ENCODE results near the gene WDR35.

DNA sequence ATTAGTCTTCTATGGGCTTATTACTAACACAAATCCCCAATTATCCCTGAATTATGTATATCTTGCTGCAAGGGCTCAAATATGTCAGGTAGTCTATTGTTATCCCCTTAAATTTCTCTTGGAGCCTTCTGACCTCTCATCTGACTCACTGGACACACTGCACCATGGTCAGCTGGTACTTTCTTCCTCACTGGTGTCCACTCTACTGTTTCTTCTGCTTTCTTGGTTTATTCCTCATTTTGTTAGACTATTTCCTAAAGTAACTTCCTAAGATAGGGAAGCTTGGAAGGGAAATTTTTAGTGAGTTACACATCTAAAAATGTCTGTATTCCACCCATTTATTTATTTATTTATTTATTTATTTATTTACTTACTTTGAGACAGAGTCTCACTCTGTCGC is 26.5 kb downstream of the WDR35 start:
- TF ChIP-seq, protein P1, sequence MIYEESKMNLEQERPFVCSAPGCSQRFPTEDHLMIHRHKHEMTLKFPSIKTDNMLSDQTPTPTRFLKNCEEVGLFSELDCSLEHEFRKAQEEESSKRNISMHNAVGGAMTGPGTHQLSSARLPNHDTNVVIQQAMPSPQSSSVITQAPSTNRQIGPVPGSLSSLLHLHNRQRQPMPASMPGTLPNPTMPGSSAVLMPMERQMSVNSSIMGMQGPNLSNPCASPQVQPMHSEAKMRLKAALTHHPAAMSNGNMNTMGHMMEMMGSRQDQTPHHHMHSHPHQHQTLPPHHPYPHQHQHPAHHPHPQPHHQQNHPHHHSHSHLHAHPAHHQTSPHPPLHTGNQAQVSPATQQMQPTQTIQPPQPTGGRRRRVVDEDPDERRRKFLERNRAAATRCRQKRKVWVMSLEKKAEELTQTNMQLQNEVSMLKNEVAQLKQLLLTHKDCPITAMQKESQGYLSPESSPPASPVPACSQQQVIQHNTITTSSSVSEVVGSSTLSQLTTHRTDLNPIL (CRISPR knock-in tag; IDR thresholded peaks at IDR 0.05; ENCODE audit: low read depth): no peak
- TF ChIP-seq RARB (CRISPR knock-in tag; IDR thresholded peaks at IDR 0.05) (no peak), ZFP3 (CRISPR knock-in tag; IDR thresholded peaks at IDR 0.05) (no peak), ISL1 (CRISPR knock-in tag; IDR thresholded peaks at IDR 0.05) (no peak), SNAI2 (CRISPR knock-in tag; IDR thresholded peaks at IDR 0.05) (no peak), OSR1 (CRISPR knock-in tag; IDR thresholded peaks at IDR 0.05) (no peak), TOX (CRISPR knock-in tag; IDR thresholded peaks at IDR 0.05; ENCODE audit: borderline replicate concordance) (no peak), ZNF70 (CRISPR knock-in tag; IDR thresholded peaks at IDR 0.05) (no peak), ZNF565 (CRISPR knock-in tag; conservative IDR thresholded peaks at IDR 0.05; ENCODE audit: low read depth) (no peak), ZFP30 (CRISPR knock-in tag; IDR thresholded peaks at IDR 0.05) (no peak)
- TF ChIP-seq, protein P2, sequence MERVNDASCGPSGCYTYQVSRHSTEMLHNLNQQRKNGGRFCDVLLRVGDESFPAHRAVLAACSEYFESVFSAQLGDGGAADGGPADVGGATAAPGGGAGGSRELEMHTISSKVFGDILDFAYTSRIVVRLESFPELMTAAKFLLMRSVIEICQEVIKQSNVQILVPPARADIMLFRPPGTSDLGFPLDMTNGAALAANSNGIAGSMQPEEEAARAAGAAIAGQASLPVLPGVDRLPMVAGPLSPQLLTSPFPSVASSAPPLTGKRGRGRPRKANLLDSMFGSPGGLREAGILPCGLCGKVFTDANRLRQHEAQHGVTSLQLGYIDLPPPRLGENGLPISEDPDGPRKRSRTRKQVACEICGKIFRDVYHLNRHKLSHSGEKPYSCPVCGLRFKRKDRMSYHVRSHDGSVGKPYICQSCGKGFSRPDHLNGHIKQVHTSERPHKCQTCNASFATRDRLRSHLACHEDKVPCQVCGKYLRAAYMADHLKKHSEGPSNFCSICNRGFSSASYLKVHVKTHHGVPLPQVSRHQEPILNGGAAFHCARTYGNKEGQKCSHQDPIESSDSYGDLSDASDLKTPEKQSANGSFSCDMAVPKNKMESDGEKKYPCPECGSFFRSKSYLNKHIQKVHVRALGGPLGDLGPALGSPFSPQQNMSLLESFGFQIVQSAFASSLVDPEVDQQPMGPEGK (CRISPR knock-in tag; IDR thresholded peaks at IDR 0.05; ENCODE audit: borderline replicate concordance): no peak
- TF ChIP-seq, protein P3, sequence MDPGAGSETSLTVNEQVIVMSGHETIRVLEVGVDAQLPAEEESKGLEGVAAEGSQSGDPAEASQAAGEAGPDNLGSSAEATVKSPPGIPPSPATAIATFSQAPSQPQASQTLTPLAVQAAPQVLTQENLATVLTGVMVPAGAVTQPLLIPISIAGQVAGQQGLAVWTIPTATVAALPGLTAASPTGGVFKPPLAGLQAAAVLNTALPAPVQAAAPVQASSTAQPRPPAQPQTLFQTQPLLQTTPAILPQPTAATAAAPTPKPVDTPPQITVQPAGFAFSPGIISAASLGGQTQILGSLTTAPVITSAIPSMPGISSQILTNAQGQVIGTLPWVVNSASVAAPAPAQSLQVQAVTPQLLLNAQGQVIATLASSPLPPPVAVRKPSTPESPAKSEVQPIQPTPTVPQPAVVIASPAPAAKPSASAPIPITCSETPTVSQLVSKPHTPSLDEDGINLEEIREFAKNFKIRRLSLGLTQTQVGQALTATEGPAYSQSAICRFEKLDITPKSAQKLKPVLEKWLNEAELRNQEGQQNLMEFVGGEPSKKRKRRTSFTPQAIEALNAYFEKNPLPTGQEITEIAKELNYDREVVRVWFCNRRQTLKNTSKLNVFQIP (CRISPR knock-in tag; IDR thresholded peaks at IDR 0.05; ENCODE audit: borderline replicate concordance, low read depth): no peak
